HepG2 (cell line): ENCODE results near the gene ATP6V1D. TPM values are rescaled to one million over a fixed set of nuclear protein-coding genes. Genes with fewer than 3 reads are reported as not detected.

Experiments used
- ATF1 ChIP-seq: IDR thresholded peaks from 2 replicates; pipeline ENCODE4 v1.6.1; 2016; ENCODE audit warnings: mild to moderate bottlenecking, control low read depth
- CEBPG ChIP-seq: IDR thresholded peaks from 2 replicates; pipeline ENCODE4 v1.6.1; 2016
- FLYWCH1 ChIP-seq: sonication (generic); formaldehyde crosslinking; IDR thresholded peaks from 2 replicates; pipeline ENCODE4 v1.8.1; 2023; ENCODE audit warnings: mild to moderate bottlenecking, missing genetic modification reagents
- MXI1 ChIP-seq: IDR thresholded peaks from 3 replicates; pipeline ENCODE4 v1.6.1; 2012; ENCODE audit warnings: low read depth, low read length, inconsistent platforms, borderline replicate concordance
- SAFB2 ChIP-seq: sonication (generic); formaldehyde crosslinking; IDR thresholded peaks from 2 replicates; pipeline ENCODE4 v1.5.1; 2020; ENCODE audit warnings: missing genetic modification reagents, low read depth, mild to moderate bottlenecking, borderline replicate concordance
- THAP11 ChIP-seq: IDR thresholded peaks from 2 replicates; pipeline ENCODE4 v1.6.1; 2016; ENCODE audit warnings: missing biosample characterization, missing genetic modification reagents
- ZNF160 ChIP-seq: sonication (generic); formaldehyde crosslinking; IDR thresholded peaks from 2 replicates; pipeline ENCODE4 v1.8.0; 2022; ENCODE audit warnings: mild to moderate bottlenecking, inconsistent platforms, missing genetic modification reagents
- ZNF263 ChIP-seq: sonication (generic); formaldehyde crosslinking; IDR thresholded peaks from 2 replicates; pipeline ENCODE4 v1.4.0; 2020; ENCODE audit warnings: missing genetic modification reagents
- ZNF589 ChIP-seq: sonication (generic); formaldehyde crosslinking; conservative IDR thresholded peaks from 2 replicates; pipeline ENCODE4 v1.8.0; 2022; ENCODE audit warnings: mild to moderate bottlenecking, moderate library complexity, missing genetic modification reagents
- ZZZ3 ChIP-seq: sonication (generic); formaldehyde crosslinking; IDR thresholded peaks from 2 replicates; pipeline ENCODE4 v1.4.0; 2020; ENCODE audit warnings: missing genetic modification reagents, mild to moderate bottlenecking, borderline replicate concordance
- polyA plus RNA-seq, 8 experiments: library from polyadenylated mRNA; depleted of rRNA in 3 of 8; stranded (reverse) in 7 of 8; unstranded in 1 of 8; fragments of >200 nt; fragmentation: Illumina TruSeq in 4 of 8; extraction: Trizol in 4 of 8; gene quantifications; 2 replicates each; pipeline versions ENCODE4 v1.2.1 to v1.2.3, GENCODE V29; 2011 to 2016; ENCODE audit warnings: low read depth in 4 of 8, missing spikeins in 1 of 8, mixed read lengths in 1 of 8; ENCODE audit not compliant: insufficient read depth in 1 of 8
- total RNA-seq, 5 experiments: library from RNA; depleted of rRNA; stranded (reverse); fragments of >200 nt; fragmentation: Illumina TruSeq; extraction: Trizol; gene quantifications; 2 replicates each; pipeline ENCODE4 v1.2.3, GENCODE V29; 2016; ENCODE audit warnings: low read depth in 1 of 5
- TF ChIP-seq, protein P1 (sequence below): sonication (generic); formaldehyde crosslinking; IDR thresholded peaks from 2 replicates; pipeline ENCODE4 v1.9.0; 2022; ENCODE audit warnings: missing genetic modification reagents, mild to moderate bottlenecking, borderline replicate concordance
- TF ChIP-seq, protein P2 (sequence below): sonication (generic); formaldehyde crosslinking; IDR thresholded peaks from 2 replicates; pipeline ENCODE4 v1.4.0; 2020; ENCODE audit warnings: mild to moderate bottlenecking, missing genetic modification reagents, borderline replicate concordance
- TF ChIP-seq, protein P3 (sequence below): IDR thresholded peaks from 2 replicates; pipeline ENCODE4 v1.6.1; 2012; ENCODE audit warnings: inconsistent platforms
- TF ChIP-seq, protein P4 (sequence below): IDR thresholded peaks from 2 replicates; pipeline ENCODE4 v1.6.1; 2016; ENCODE audit warnings: missing genetic modification reagents, missing compliant biosample characterization
- TF ChIP-seq, protein P5 (sequence below): IDR thresholded peaks from 2 replicates; pipeline ENCODE4 v1.6.1; 2016
- TF ChIP-seq, protein P6 (sequence below): sonication (generic); formaldehyde crosslinking; IDR thresholded peaks from 2 replicates; pipeline ENCODE4 v1.8.0; 2022; ENCODE audit warnings: low read depth, missing genetic modification reagents
- TF ChIP-seq, protein P7 (sequence below): sonication (generic); formaldehyde crosslinking; IDR thresholded peaks from 2 replicates; pipeline ENCODE4 v1.5.0; 2020; ENCODE audit warnings: missing genetic modification reagents, mild to moderate bottlenecking, borderline replicate concordance

ATP6V1D gene
- total and polyA plus RNA-seq, 2 of the 13 experiments (the other 11 are each of a cell fraction or from before 2014, with no cell fraction given) = 16.8 to 53.9 TPM

DNA sequence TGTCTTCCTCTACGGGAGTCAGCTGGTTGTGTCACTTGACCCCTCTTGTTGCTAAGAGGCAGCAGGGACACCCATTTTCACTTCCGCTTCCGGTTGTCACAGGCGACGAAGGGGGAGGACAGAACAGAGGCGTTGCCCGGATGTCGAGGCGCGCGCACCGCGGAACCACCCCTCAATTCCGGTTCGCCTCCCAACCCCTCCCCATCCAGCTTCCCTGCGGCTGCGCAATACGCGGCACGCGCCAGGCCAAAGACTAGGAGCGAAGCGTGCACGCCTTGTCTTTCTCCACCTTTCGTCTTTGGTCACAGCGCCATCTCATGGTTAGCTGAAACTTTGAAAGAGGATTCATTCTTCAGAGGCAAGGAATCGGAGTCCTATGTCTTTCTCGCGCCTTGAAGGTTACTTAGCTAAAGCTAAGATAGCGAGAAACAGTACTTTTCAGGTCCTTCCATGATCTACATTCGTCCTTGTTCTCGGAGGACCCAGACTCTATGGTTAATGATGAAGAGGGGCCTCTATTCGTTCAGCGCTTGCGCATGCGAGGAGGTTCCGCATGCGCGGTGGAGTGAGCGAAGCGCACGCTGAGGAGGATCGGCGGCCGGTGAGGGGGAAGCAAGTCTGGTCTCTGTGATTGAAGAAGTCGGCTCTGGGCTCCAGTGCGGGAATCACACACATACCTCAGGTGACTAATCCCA is at the start of gene ATP6V1D, which contains the start of gene EIF2S1 (continued):
- TF ChIP-seq MXI1 (peak; percentile 88; the same call in 2 of the 3 replicates), ZZZ3 (peak; percentile 92; the same call in 1 of the 2 replicates), SAFB2 (CRISPR knock-in tag) (0 out of 2 replicates have a peak, but pooled peaks have one; percentile 50), ZNF589 (CRISPR knock-in tag) (no peak), CEBPG (CRISPR knock-in tag) (peak; percentile 62), FLYWCH1 (CRISPR knock-in tag) (no peak), ZNF160 (CRISPR knock-in tag) (no peak), ZNF263 (CRISPR knock-in tag) (0 out of 2 replicates have a peak, but pooled peaks have one; percentile 0), ATF1 (CRISPR knock-in tag) (peak; percentile 85), THAP11 (CRISPR knock-in tag) (peak; percentile 95)
- TF ChIP-seq, protein P1, sequence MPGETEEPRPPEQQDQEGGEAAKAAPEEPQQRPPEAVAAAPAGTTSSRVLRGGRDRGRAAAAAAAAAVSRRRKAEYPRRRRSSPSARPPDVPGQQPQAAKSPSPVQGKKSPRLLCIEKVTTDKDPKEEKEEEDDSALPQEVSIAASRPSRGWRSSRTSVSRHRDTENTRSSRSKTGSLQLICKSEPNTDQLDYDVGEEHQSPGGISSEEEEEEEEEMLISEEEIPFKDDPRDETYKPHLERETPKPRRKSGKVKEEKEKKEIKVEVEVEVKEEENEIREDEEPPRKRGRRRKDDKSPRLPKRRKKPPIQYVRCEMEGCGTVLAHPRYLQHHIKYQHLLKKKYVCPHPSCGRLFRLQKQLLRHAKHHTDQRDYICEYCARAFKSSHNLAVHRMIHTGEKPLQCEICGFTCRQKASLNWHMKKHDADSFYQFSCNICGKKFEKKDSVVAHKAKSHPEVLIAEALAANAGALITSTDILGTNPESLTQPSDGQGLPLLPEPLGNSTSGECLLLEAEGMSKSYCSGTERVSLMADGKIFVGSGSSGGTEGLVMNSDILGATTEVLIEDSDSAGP (CRISPR knock-in tag) = peak; percentile 83; the same call in 1 of the 2 replicates
- TF ChIP-seq, protein P2, sequence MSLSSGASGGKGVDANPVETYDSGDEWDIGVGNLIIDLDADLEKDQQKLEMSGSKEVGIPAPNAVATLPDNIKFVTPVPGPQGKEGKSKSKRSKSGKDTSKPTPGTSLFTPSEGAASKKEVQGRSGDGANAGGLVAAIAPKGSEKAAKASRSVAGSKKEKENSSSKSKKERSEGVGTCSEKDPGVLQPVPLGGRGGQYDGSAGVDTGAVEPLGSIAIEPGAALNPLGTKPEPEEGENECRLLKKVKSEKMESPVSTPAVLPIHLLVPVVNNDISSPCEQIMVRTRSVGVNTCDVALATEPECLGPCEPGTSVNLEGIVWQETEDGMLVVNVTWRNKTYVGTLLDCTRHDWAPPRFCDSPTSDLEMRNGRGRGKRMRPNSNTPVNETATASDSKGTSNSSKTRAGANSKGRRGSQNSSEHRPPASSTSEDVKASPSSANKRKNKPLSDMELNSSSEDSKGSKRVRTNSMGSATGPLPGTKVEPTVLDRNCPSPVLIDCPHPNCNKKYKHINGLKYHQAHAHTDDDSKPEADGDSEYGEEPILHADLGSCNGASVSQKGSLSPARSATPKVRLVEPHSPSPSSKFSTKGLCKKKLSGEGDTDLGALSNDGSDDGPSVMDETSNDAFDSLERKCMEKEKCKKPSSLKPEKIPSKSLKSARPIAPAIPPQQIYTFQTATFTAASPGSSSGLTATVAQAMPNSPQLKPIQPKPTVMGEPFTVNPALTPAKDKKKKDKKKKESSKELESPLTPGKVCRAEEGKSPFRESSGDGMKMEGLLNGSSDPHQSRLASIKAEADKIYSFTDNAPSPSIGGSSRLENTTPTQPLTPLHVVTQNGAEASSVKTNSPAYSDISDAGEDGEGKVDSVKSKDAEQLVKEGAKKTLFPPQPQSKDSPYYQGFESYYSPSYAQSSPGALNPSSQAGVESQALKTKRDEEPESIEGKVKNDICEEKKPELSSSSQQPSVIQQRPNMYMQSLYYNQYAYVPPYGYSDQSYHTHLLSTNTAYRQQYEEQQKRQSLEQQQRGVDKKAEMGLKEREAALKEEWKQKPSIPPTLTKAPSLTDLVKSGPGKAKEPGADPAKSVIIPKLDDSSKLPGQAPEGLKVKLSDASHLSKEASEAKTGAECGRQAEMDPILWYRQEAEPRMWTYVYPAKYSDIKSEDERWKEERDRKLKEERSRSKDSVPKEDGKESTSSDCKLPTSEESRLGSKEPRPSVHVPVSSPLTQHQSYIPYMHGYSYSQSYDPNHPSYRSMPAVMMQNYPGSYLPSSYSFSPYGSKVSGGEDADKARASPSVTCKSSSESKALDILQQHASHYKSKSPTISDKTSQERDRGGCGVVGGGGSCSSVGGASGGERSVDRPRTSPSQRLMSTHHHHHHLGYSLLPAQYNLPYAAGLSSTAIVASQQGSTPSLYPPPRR = no peak
- TF ChIP-seq, protein P3, sequence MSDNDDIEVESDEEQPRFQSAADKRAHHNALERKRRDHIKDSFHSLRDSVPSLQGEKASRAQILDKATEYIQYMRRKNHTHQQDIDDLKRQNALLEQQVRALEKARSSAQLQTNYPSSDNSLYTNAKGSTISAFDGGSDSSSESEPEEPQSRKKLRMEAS = peak; percentile 86
- TF ChIP-seq, protein P4, sequence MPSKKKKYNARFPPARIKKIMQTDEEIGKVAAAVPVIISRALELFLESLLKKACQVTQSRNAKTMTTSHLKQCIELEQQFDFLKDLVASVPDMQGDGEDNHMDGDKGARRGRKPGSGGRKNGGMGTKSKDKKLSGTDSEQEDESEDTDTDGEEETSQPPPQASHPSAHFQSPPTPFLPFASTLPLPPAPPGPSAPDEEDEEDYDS (CRISPR knock-in tag) = peak; percentile 43; the same call in 1 of the 2 replicates
- TF ChIP-seq, protein P5, sequence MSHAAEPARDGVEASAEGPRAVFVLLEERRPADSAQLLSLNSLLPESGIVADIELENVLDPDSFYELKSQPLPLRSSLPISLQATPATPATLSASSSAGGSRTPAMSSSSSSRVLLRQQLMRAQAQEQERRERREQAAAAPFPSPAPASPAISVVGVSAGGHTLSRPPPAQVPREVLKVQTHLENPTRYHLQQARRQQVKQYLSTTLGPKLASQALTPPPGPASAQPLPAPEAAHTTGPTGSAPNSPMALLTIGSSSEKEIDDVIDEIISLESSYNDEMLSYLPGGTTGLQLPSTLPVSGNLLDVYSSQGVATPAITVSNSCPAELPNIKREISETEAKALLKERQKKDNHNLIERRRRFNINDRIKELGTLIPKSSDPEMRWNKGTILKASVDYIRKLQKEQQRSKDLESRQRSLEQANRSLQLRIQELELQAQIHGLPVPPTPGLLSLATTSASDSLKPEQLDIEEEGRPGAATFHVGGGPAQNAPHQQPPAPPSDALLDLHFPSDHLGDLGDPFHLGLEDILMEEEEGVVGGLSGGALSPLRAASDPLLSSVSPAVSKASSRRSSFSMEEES = peak; percentile 70
- TF ChIP-seq, protein P6, sequence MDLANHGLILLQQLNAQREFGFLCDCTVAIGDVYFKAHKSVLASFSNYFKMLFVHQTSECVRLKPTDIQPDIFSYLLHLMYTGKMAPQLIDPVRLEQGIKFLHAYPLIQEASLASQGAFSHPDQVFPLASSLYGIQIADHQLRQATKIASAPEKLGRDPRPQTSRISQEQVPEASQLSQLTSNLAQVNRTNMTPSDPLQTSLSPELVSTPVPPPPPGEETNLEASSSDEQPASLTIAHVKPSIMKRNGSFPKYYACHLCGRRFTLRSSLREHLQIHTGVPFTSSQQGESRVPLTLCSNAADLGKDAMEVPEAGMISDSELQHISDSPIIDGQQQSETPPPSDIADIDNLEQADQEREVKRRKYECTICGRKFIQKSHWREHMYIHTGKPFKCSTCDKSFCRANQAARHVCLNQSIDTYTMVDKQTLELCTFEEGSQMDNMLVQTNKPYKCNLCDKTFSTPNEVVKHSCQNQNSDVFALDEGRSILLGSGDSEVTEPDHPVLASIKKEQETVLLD (CRISPR knock-in tag) = peak; percentile 35; the same call in 1 of the 2 replicates
- TF ChIP-seq, protein P7, sequence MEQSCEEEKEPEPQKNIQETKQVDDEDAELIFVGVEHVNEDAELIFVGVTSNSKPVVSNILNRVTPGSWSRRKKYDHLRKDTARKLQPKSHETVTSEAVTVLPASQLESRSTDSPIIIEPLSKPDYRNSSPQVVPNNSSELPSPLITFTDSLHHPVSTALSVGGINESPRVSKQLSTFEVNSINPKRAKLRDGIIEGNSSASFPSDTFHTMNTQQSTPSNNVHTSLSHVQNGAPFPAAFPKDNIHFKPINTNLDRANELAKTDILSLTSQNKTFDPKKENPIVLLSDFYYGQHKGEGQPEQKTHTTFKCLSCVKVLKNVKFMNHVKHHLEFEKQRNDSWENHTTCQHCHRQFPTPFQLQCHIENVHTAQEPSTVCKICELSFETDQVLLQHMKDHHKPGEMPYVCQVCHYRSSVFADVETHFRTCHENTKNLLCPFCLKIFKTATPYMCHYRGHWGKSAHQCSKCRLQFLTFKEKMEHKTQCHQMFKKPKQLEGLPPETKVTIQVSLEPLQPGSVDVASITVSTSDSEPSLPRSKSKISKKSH = peak; percentile 24; the same call in 1 of the 2 replicates
